ENCODE data around the gene FARP2. TPM values are rescaled to one million over a fixed set of nuclear protein-coding genes. Genes with fewer than 3 reads are reported as not detected.
"Not testable (repeated sequence)": the region's sequence is repeated elsewhere in the genome, so short reads cannot be mapped to it uniquely, and the experiment has no call there.

Gene FARP2
- total RNA-seq, 1 experiment from 2014 or later, result 89.1 TPM

DNA sequence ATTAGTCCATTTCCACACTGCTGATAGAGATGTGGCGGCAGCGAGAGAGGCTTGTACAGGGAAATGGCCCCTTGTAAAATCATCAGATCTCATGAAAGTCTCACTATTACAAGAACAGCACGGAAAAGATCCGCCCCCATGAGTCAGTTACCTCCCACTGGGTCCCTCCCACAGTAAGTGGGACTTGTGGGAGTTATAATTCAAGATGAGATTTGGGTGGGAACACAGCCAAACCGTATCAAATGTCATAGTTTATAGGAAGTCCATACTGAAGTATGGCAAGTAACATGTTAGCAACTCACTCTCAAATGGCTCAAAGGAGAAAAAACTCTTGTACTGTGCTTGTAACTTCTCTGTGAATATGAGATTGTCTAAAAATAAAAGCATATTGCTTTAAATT, 56.1 kb downstream of the FARP2 start:
- Histone ChIP-seq H3K27me3 (ENCODE audit: insufficient read depth, low read depth) (no peaks in the 10 kb centered on the region), H3K4me1 (replicated peaks; ENCODE audit: insufficient read depth) (no peaks in the 10 kb centered on the region), H3K36me3 (ENCODE audit: low read depth) (peaks cover 14% of the 10 kb centered on the region), H2AFZ (no peak overlapping the region), H3K4me3 (no peak overlapping the region), H3K27ac (no peak overlapping the region), H3K9me2 (ENCODE audit: insufficient read depth) (no peaks in the 10 kb centered on the region), H3F3A (ENCODE audit: insufficient read depth, low read depth) (peaks cover 11% of the 10 kb centered on the region; the same call in 1 of the 2 replicates), H3K79me2 (ENCODE audit: low read depth) (no peaks in the 10 kb centered on the region), H4K20me1 (ENCODE audit: insufficient read depth) (no peaks in the 10 kb centered on the region), H3K9me3 (ENCODE audit: insufficient read depth, low read depth) (no peaks in the 10 kb centered on the region), H3K4me2 (no peak overlapping the region)
- ChIA-PET CTCF (no interaction called here), POLR2A (ENCODE audit: unreplicated experiment) (no interaction called here)
- no peak for TF ChIP-seq EZH2 (IDR thresholded peaks at IDR 0.05; ENCODE audit: low read depth)
- TF ChIP-seq, protein P1, sequence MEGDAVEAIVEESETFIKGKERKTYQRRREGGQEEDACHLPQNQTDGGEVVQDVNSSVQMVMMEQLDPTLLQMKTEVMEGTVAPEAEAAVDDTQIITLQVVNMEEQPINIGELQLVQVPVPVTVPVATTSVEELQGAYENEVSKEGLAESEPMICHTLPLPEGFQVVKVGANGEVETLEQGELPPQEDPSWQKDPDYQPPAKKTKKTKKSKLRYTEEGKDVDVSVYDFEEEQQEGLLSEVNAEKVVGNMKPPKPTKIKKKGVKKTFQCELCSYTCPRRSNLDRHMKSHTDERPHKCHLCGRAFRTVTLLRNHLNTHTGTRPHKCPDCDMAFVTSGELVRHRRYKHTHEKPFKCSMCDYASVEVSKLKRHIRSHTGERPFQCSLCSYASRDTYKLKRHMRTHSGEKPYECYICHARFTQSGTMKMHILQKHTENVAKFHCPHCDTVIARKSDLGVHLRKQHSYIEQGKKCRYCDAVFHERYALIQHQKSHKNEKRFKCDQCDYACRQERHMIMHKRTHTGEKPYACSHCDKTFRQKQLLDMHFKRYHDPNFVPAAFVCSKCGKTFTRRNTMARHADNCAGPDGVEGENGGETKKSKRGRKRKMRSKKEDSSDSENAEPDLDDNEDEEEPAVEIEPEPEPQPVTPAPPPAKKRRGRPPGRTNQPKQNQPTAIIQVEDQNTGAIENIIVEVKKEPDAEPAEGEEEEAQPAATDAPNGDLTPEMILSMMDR (conservative IDR thresholded peaks at IDR 0.05), result no peak
- peak in 1 of 2 experiments; percentile 43 for DNase-seq
- intact Hi-C loops (cut with micrococcal nuclease; ENCODE audit: unreplicated experiment), result no loop called here
- no TSS peak for BruUV-seq (replicated peaks)

DNA sequence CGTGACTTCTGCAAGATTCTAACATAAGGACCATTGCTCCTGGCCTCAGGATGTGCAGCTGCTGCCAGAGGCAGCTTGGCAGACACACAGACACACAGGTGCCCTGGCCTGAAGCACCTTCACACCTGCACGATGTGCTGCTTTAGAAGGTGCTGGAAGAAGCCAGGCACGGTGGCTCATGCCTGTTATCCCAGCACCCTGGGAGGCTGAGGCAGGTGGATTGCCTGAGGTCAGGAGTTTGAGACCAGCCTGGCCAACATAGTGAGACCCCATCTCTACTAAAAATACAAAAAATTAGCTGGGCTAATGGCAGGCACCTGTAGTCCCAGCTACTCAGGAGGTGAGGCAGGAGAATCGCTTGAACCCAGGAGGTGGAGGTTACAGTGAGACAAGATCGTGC, 57.4 kb downstream of the FARP2 start:
- CTCF ChIA-PET; H3K79me2 ChIP-seq (ENCODE audit: low read depth); BruUV-seq (replicated peaks); H3K27ac ChIP-seq; DNase-seq; H3K4me2 ChIP-seq; H3K9me2 ChIP-seq (ENCODE audit: insufficient read depth); H3K9me3 ChIP-seq (ENCODE audit: insufficient read depth, low read depth); intact Hi-C loops (cut with micrococcal nuclease; ENCODE audit: unreplicated experiment); H3K4me3 ChIP-seq; H3K27me3 ChIP-seq (ENCODE audit: insufficient read depth, low read depth); H2AFZ ChIP-seq; H3K4me1 ChIP-seq (replicated peaks; ENCODE audit: insufficient read depth); POLR2A ChIA-PET (ENCODE audit: unreplicated experiment); H4K20me1 ChIP-seq (ENCODE audit: insufficient read depth): not testable (repeated sequence)
- Histone ChIP-seq H3K36me3 (ENCODE audit: low read depth) (peaks cover 14% of the 10 kb centered on the region), H3F3A (ENCODE audit: insufficient read depth, low read depth) (peaks cover 11% of the 10 kb centered on the region; the same call in 1 of the 2 replicates)

DNA sequence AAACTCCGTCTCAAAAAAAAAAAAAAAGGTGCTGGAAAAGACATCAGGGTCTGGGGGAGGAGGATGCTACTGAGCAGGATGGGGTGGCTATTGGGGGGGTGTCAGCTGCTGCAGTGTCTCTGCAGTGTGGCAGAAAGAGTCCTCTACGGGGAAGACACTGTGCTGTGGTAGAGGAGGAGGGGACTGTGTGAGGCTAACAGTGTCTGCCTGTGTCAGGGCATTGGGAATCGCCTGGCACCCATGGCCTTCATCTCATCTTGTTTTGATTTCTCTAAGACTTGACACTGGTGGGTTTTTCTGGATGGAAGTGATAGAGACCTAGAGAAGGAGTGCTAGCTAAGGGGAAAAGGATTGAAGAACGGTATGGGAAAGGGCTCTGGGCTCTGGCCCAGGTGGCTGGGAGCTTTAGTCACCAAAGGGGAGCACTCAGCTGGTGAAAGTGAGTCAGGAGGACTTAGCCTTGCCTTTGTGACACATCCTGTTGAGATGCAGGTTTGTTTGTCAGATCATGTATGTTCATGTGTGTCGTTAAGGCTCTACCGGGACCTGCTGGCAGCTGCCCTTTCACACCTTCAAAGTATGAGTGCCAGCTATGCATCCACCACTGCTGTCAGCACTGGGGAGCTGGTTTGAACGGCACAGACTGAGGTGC, 58.0 kb downstream of the FARP2 start:
- TF ChIP-seq, protein P1 (conservative IDR thresholded peaks at IDR 0.05), result no peak
- no peak for TF ChIP-seq EZH2 (IDR thresholded peaks at IDR 0.05; ENCODE audit: low read depth)
- Histone ChIP-seq H3F3A (ENCODE audit: insufficient read depth, low read depth) (peaks cover 11% of the 10 kb centered on the region; the same call in 1 of the 2 replicates), H3K4me2 (no peak overlapping the region), H3K79me2 (ENCODE audit: low read depth) (no peaks in the 10 kb centered on the region), H3K27me3 (ENCODE audit: insufficient read depth, low read depth) (no peaks in the 10 kb centered on the region), H3K27ac (no peak overlapping the region), H3K9me2 (ENCODE audit: insufficient read depth) (no peaks in the 10 kb centered on the region), H3K4me1 (replicated peaks; ENCODE audit: insufficient read depth) (no peaks in the 10 kb centered on the region), H3K36me3 (ENCODE audit: low read depth) (peaks cover 14% of the 10 kb centered on the region), H4K20me1 (ENCODE audit: insufficient read depth) (no peaks in the 10 kb centered on the region), H3K9me3 (ENCODE audit: insufficient read depth, low read depth) (no peaks in the 10 kb centered on the region), H3K4me3 (no peak overlapping the region), H2AFZ (no peak overlapping the region)
- ChIA-PET CTCF (no interaction called here), POLR2A (ENCODE audit: unreplicated experiment) (no interaction called here)
- no TSS peak for BruUV-seq (replicated peaks)
- intact Hi-C loops (cut with micrococcal nuclease; ENCODE audit: unreplicated experiment), result no loop called here
- no peak for DNase-seq

DNA sequence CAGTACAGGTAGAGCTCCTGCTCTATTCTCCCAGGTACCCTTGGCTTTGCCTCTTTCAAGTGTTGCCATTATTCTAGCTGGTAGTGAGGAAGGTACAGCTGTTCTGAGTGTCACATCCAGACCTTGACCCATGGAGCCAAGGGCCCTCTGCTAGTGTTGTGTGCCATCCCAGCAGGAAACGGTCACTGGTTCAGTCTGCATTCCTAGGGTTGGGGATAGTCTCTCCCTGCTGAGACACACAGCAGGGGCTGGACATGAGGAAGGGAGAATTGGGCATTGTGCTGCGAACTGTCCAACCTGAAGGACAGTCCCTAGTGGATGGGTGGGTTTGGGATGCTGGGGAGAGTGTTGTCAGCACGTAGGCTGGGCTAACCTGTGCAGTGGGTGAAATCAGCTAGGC, 59.1 kb downstream of the FARP2 start:
- Histone ChIP-seq H3F3A (ENCODE audit: insufficient read depth, low read depth) (peaks cover 11% of the 10 kb centered on the region; the same call in 1 of the 2 replicates), H4K20me1 (ENCODE audit: insufficient read depth) (no peaks in the 10 kb centered on the region), H3K79me2 (ENCODE audit: low read depth) (no peaks in the 10 kb centered on the region), H3K27ac (no peak overlapping the region), H2AFZ (no peak overlapping the region), H3K4me2 (no peak overlapping the region), H3K36me3 (ENCODE audit: low read depth) (peaks cover 14% of the 10 kb centered on the region), H3K4me1 (replicated peaks; ENCODE audit: insufficient read depth) (no peaks in the 10 kb centered on the region), H3K9me2 (ENCODE audit: insufficient read depth) (no peaks in the 10 kb centered on the region), H3K9me3 (ENCODE audit: insufficient read depth, low read depth) (no peaks in the 10 kb centered on the region), H3K27me3 (ENCODE audit: insufficient read depth, low read depth) (no peaks in the 10 kb centered on the region), H3K4me3 (no peak overlapping the region)
- ChIA-PET CTCF (no interaction called here), POLR2A (ENCODE audit: unreplicated experiment) (no interaction called here)
- intact Hi-C loops (cut with micrococcal nuclease; ENCODE audit: unreplicated experiment), result no loop called here
- no TSS peak for BruUV-seq (replicated peaks)
- TF ChIP-seq, protein P1 (conservative IDR thresholded peaks at IDR 0.05), result no peak
- TF ChIP-seq EZH2 (IDR thresholded peaks at IDR 0.05; ENCODE audit: low read depth), result no peak
- no peak for DNase-seq

Data from PC-9 (cell line).